Neuron (in vitro differentiated cells): ENCODE data around the gene KCNA10.

Experiments
- H2AFZ ChIP-seq: one replicate; pipeline ENCODE4 v1.6.1; 2013; ENCODE audit warnings: low read depth, mild to moderate bottlenecking, inconsistent platforms, low read length, moderate library complexity
- H3K27me3 ChIP-seq: one replicate; pipeline ENCODE4 v1.6.1; 2013; ENCODE audit warnings: low read length; ENCODE audit not compliant: insufficient read depth
- H3K36me3 ChIP-seq: one replicate; pipeline ENCODE4 v1.6.1; 2013; ENCODE audit warnings: low read length; ENCODE audit not compliant: insufficient read depth
- H3K4me1 ChIP-seq: one replicate; pipeline ENCODE4 v1.6.1; 2013; ENCODE audit warnings: low read length; ENCODE audit not compliant: insufficient read depth
- H3K4me3 ChIP-seq: 2 replicates; pipeline ENCODE4 v1.5.1; 2013; ENCODE audit warnings: mild to moderate bottlenecking, low read length, moderate library complexity
- H3K9me3 ChIP-seq: one replicate; pipeline ENCODE4 v1.6.1; 2013; ENCODE audit warnings: low read length

Gene KCNA10

GRCh38 chr1:110519125-110519810 is at the start of gene KCNA10:
TSS of gene KCNA10 (minus strand) at chr1:110519175. CDS start at chr1:110518787, 388 bp downstream.
- no peak within 1 kb of the TSS for H2AFZ ChIP-seq
- H3K9me3 ChIP-seq = no peaks in the 10 kb centered on the region
- H3K36me3 ChIP-seq = no peaks in the 10 kb centered on the region
- no peaks in the 10 kb centered on the region for H3K4me1 ChIP-seq
- H3K27me3 ChIP-seq = no peaks in the 10 kb centered on the region
- H3K4me3 ChIP-seq = no peak within 1 kb of the TSS

GRCh38 chr1:110566836-110567235 is 47.9 kb upstream of the KCNA10 start:
- Histone ChIP-seq H3K9me3 (no peaks in the 10 kb centered on the region), H3K4me3 (no peak overlapping the region), H2AFZ (no peak overlapping the region), H3K4me1 (no peaks in the 10 kb centered on the region), H3K36me3 (no peaks in the 10 kb centered on the region), H3K27me3 (peaks cover 6% of the 10 kb centered on the region)

- Histone ChIP-seq H3K4me1 (no peaks in the 10 kb centered on the region), H2AFZ (no peak overlapping the region), H3K4me3 (no peak overlapping the region), H3K27me3 (peaks cover 6% of the 10 kb centered on the region), H3K9me3 (no peaks in the 10 kb centered on the region), H3K36me3 (no peaks in the 10 kb centered on the region)
These were observed 46.6 kb upstream of the KCNA10 start for GRCh38 chr1:110565565-110565964.

- Histone ChIP-seq H2AFZ (no peak overlapping the region), H3K9me3 (no peaks in the 10 kb centered on the region), H3K36me3 (no peaks in the 10 kb centered on the region), H3K27me3 (peaks cover 6% of the 10 kb centered on the region), H3K4me3 (no peak overlapping the region), H3K4me1 (no peaks in the 10 kb centered on the region)
These were observed 44.1 kb upstream of the KCNA10 start for GRCh38 chr1:110563089-110563488.

GRCh38 chr1:110561596-110561995 is 42.6 kb upstream of the KCNA10 start:
- Histone ChIP-seq H3K4me1 (no peaks in the 10 kb centered on the region), H3K4me3 (no peak overlapping the region), H3K27me3 (peaks cover 10% of the 10 kb centered on the region)

GRCh38 chr1:110559157-110559556 is 40.2 kb upstream of the KCNA10 start:
- H2AFZ ChIP-seq = no peak overlapping the region
- H3K36me3 ChIP-seq = no peaks in the 10 kb centered on the region
- no peaks in the 10 kb centered on the region for H3K4me1 ChIP-seq
- H3K27me3 ChIP-seq = peaks cover 35% of the 10 kb centered on the region
- no peaks in the 10 kb centered on the region for H3K9me3 ChIP-seq
- H3K4me3 ChIP-seq = no peak overlapping the region

More at GRCh38 chr1:110561596-110561995, 42.6 kb upstream of the KCNA10 start:
- no peak overlapping the region for H2AFZ ChIP-seq
- no peaks in the 10 kb centered on the region for H3K36me3 ChIP-seq
- no peaks in the 10 kb centered on the region for H3K9me3 ChIP-seq

GRCh38 chr1:110557481-110557880 is 38.5 kb upstream of the KCNA10 start:
- Histone ChIP-seq H3K4me1 (no peaks in the 10 kb centered on the region), H2AFZ (no peak overlapping the region), H3K36me3 (no peaks in the 10 kb centered on the region), H3K27me3 (peaks cover 43% of the 10 kb centered on the region), H3K4me3 (no peak overlapping the region), H3K9me3 (no peaks in the 10 kb centered on the region)

- no peaks in the 10 kb centered on the region for H3K4me1 ChIP-seq
- H3K36me3 ChIP-seq = no peaks in the 10 kb centered on the region
- no peaks in the 10 kb centered on the region for H3K9me3 ChIP-seq
These were observed 37.5 kb upstream of the KCNA10 start for GRCh38 chr1:110556471-110556807.

GRCh38 chr1:110555807-110556470 is 37.0 kb upstream of the KCNA10 start:
- H3K36me3 ChIP-seq = no peaks in the 10 kb centered on the region
- no peaks in the 10 kb centered on the region for H3K9me3 ChIP-seq
- H3K4me1 ChIP-seq = no peaks in the 10 kb centered on the region
- H3K4me3 ChIP-seq = no peak overlapping the region
- H2AFZ ChIP-seq = no peak overlapping the region
- peaks cover 44% of the 10 kb centered on the region for H3K27me3 ChIP-seq

More at GRCh38 chr1:110556471-110556807, 37.5 kb upstream of the KCNA10 start:
- peaks cover 43% of the 10 kb centered on the region for H3K27me3 ChIP-seq
- no peak overlapping the region for H2AFZ ChIP-seq
- H3K4me3 ChIP-seq = no peak overlapping the region

- H3K4me1 ChIP-seq = no peaks in the 10 kb centered on the region
- H3K9me3 ChIP-seq = no peaks in the 10 kb centered on the region
- H3K36me3 ChIP-seq = no peaks in the 10 kb centered on the region
- H2AFZ ChIP-seq = no peak overlapping the region
- peaks cover 51% of the 10 kb centered on the region for H3K27me3 ChIP-seq
- no peak overlapping the region for H3K4me3 ChIP-seq
These were observed 36.2 kb upstream of the KCNA10 start for GRCh38 chr1:110554871-110555801.

- Histone ChIP-seq H3K9me3 (no peaks in the 10 kb centered on the region), H3K27me3 (peaks cover 41% of the 10 kb centered on the region), H3K4me1 (no peaks in the 10 kb centered on the region), H3K4me3 (no peak overlapping the region), H2AFZ (no peak overlapping the region), H3K36me3 (no peaks in the 10 kb centered on the region)
These were observed 32.4 kb upstream of the KCNA10 start for GRCh38 chr1:110551278-110551809.

- H2AFZ ChIP-seq = no peak overlapping the region
- H3K36me3 ChIP-seq = no peaks in the 10 kb centered on the region
- H3K4me1 ChIP-seq = no peaks in the 10 kb centered on the region
- peaks cover 26% of the 10 kb centered on the region for H3K27me3 ChIP-seq
- no peak overlapping the region for H3K4me3 ChIP-seq
- no peaks in the 10 kb centered on the region for H3K9me3 ChIP-seq
These were observed 30.9 kb upstream of the KCNA10 start for GRCh38 chr1:110549831-110550230.

- Histone ChIP-seq H3K4me3 (no peak overlapping the region), H3K27me3 (peaks cover 18% of the 10 kb centered on the region), H2AFZ (no peak overlapping the region), H3K36me3 (no peaks in the 10 kb centered on the region), H3K9me3 (no peaks in the 10 kb centered on the region), H3K4me1 (no peaks in the 10 kb centered on the region)
These were observed 29.4 kb upstream of the KCNA10 start for GRCh38 chr1:110548381-110548780.
